ENCODE results near the gene GOLGA8B. TPM values are rescaled to one million over a fixed set of nuclear protein-coding genes. Genes with fewer than 3 reads are reported as not detected.

The GOLGA8B gene
- polyA plus RNA-seq, 2 donors: 22.8 to 58.1 TPM

GRCh38 chr15:34616613-34617012, 33.2 kb upstream of the GOLGA8B start:
- no peaks in the 10 kb centered on the region for H3K36me3 ChIP-seq (ENCODE audit: control insufficient read depth in 2 of 2, insufficient read depth in 2 of 2, low read length in 1 of 2)
- 32 to 37% methylated on average over 5 of the region's 5 CpGs for WGBS, 2 donors
- H3K27ac ChIP-seq (ENCODE audit: low read depth in 2 of 2, low read length in 1 of 2): no peak overlapping the region
- H3K4me1 ChIP-seq (ENCODE audit: control insufficient read depth in 2 of 2, insufficient read depth in 2 of 2, low read length in 1 of 2): no peaks in the 10 kb centered on the region
- no peaks in the 10 kb centered on the region for H3K27me3 ChIP-seq (ENCODE audit: control insufficient read depth in 1 of 2, insufficient read depth in 2 of 2, low read length in 2 of 2)
- H3K9me3 ChIP-seq (ENCODE audit: control insufficient read depth in 2 of 2, insufficient read depth in 1 of 2, low read depth in 1 of 2, low read length in 1 of 2): no peaks in the 10 kb centered on the region
- H3K4me3 ChIP-seq (ENCODE audit: low read depth in 1 of 2, low read length in 2 of 2): no peak overlapping the region

GRCh38 chr15:34613997-34614396, 30.5 kb upstream of the GOLGA8B start:
- Histone ChIP-seq H3K36me3 (ENCODE audit: control insufficient read depth in 2 of 2, insufficient read depth in 2 of 2, low read length in 1 of 2) (no peaks in the 10 kb centered on the region), H3K27me3 (ENCODE audit: control insufficient read depth in 1 of 2, insufficient read depth in 2 of 2, low read length in 2 of 2) (no peaks in the 10 kb centered on the region), H3K9me3 (ENCODE audit: control insufficient read depth in 2 of 2, insufficient read depth in 1 of 2, low read depth in 1 of 2, low read length in 1 of 2) (no peaks in the 10 kb centered on the region), H3K27ac (ENCODE audit: low read depth in 2 of 2, low read length in 1 of 2) (no peak overlapping the region), H3K4me3 (ENCODE audit: low read depth in 1 of 2, low read length in 2 of 2) (no peak overlapping the region), H3K4me1 (ENCODE audit: control insufficient read depth in 2 of 2, insufficient read depth in 2 of 2, low read length in 1 of 2) (no peaks in the 10 kb centered on the region)
- 82 to 85% methylated on average over 3 of the region's 3 CpGs for WGBS, 2 donors

GRCh38 chr15:34613301-34613700, 29.9 kb upstream of the GOLGA8B start:
- no peaks in the 10 kb centered on the region for H3K9me3 ChIP-seq (ENCODE audit: control insufficient read depth in 2 of 2, insufficient read depth in 1 of 2, low read depth in 1 of 2, low read length in 1 of 2)
- H3K27me3 ChIP-seq (ENCODE audit: control insufficient read depth in 1 of 2, insufficient read depth in 2 of 2, low read length in 2 of 2): no peaks in the 10 kb centered on the region
- H3K36me3 ChIP-seq (ENCODE audit: control insufficient read depth in 2 of 2, insufficient read depth in 2 of 2, low read length in 1 of 2): no peaks in the 10 kb centered on the region
- 32 to 37% methylated on average over 2 of the region's 2 CpGs for WGBS, 2 donors
- H3K4me3 ChIP-seq (ENCODE audit: low read depth in 1 of 2, low read length in 2 of 2): no peak overlapping the region
- no peaks in the 10 kb centered on the region for H3K4me1 ChIP-seq (ENCODE audit: control insufficient read depth in 2 of 2, insufficient read depth in 2 of 2, low read length in 1 of 2)
- no peak overlapping the region for H3K27ac ChIP-seq (ENCODE audit: low read depth in 2 of 2, low read length in 1 of 2)

- Histone ChIP-seq H3K27me3 (ENCODE audit: control insufficient read depth in 1 of 2, insufficient read depth in 2 of 2, low read length in 2 of 2) (no peaks in the 10 kb centered on the region), H3K36me3 (ENCODE audit: control insufficient read depth in 2 of 2, insufficient read depth in 2 of 2, low read length in 1 of 2) (no peaks in the 10 kb centered on the region), H3K9me3 (ENCODE audit: control insufficient read depth in 2 of 2, insufficient read depth in 1 of 2, low read depth in 1 of 2, low read length in 1 of 2) (no peaks in the 10 kb centered on the region), H3K27ac (ENCODE audit: low read depth in 2 of 2, low read length in 1 of 2) (no peak overlapping the region), H3K4me1 (ENCODE audit: control insufficient read depth in 2 of 2, insufficient read depth in 2 of 2, low read length in 1 of 2) (no peaks in the 10 kb centered on the region), H3K4me3 (ENCODE audit: low read depth in 1 of 2, low read length in 2 of 2) (no peak overlapping the region)
These were observed 26.9 kb upstream of the GOLGA8B start for GRCh38 chr15:34610354-34610753.

- Histone ChIP-seq H3K27me3 (ENCODE audit: control insufficient read depth in 1 of 2, insufficient read depth in 2 of 2, low read length in 2 of 2) (no peaks in the 10 kb centered on the region), H3K9me3 (ENCODE audit: control insufficient read depth in 2 of 2, insufficient read depth in 1 of 2, low read depth in 1 of 2, low read length in 1 of 2) (no peaks in the 10 kb centered on the region), H3K36me3 (ENCODE audit: control insufficient read depth in 2 of 2, insufficient read depth in 2 of 2, low read length in 1 of 2) (no peaks in the 10 kb centered on the region), H3K4me1 (ENCODE audit: control insufficient read depth in 2 of 2, insufficient read depth in 2 of 2, low read length in 1 of 2) (no peaks in the 10 kb centered on the region), H3K4me3 (ENCODE audit: low read depth in 1 of 2, low read length in 2 of 2) (no peak overlapping the region), H3K27ac (ENCODE audit: low read depth in 2 of 2, low read length in 1 of 2) (no peak overlapping the region)
- 49 to 55% methylated on average over 12 of the region's 12 CpGs for WGBS, 2 donors
These were observed 25.9 kb upstream of the GOLGA8B start for GRCh38 chr15:34609102-34610057.

- 67 to 76% methylated on average over 1 of the region's 1 CpG for WGBS, 2 donors
- no peak overlapping the region for H3K4me3 ChIP-seq (ENCODE audit: low read depth in 1 of 2, low read length in 2 of 2)
- no peak overlapping the region for H3K27ac ChIP-seq (ENCODE audit: low read depth in 2 of 2, low read length in 1 of 2)
- no peaks in the 10 kb centered on the region for H3K36me3 ChIP-seq (ENCODE audit: control insufficient read depth in 2 of 2, insufficient read depth in 2 of 2, low read length in 1 of 2)
- no peaks in the 10 kb centered on the region for H3K27me3 ChIP-seq (ENCODE audit: control insufficient read depth in 1 of 2, insufficient read depth in 2 of 2, low read length in 2 of 2)
- H3K4me1 ChIP-seq (ENCODE audit: control insufficient read depth in 2 of 2, insufficient read depth in 2 of 2, low read length in 1 of 2): no peaks in the 10 kb centered on the region
- H3K9me3 ChIP-seq (ENCODE audit: control insufficient read depth in 2 of 2, insufficient read depth in 1 of 2, low read depth in 1 of 2, low read length in 1 of 2): peaks cover 0 to 3% of the 10 kb centered on the region in 2 donors
These were observed 25.1 kb upstream of the GOLGA8B start for GRCh38 chr15:34608517-34608916.

- H3K4me3 ChIP-seq (ENCODE audit: low read depth in 1 of 2, low read length in 2 of 2): no peak overlapping the region
These were observed 24.4 kb upstream of the GOLGA8B start for GRCh38 chr15:34607832-34608231.

GRCh38 chr15:34606545-34606944, 23.1 kb upstream of the GOLGA8B start:
- no peaks in the 10 kb centered on the region for H3K36me3 ChIP-seq (ENCODE audit: control insufficient read depth in 2 of 2, insufficient read depth in 2 of 2, low read length in 1 of 2)
- no peaks in the 10 kb centered on the region for H3K27me3 ChIP-seq (ENCODE audit: control insufficient read depth in 1 of 2, insufficient read depth in 2 of 2, low read length in 2 of 2)
- peaks cover 0 to 3% of the 10 kb centered on the region in 2 donors for H3K9me3 ChIP-seq (ENCODE audit: control insufficient read depth in 2 of 2, insufficient read depth in 1 of 2, low read depth in 1 of 2, low read length in 1 of 2)
- H3K4me3 ChIP-seq (ENCODE audit: low read depth in 1 of 2, low read length in 2 of 2): no peak overlapping the region
- no peak overlapping the region for H3K27ac ChIP-seq (ENCODE audit: low read depth in 2 of 2, low read length in 1 of 2)
- H3K4me1 ChIP-seq (ENCODE audit: control insufficient read depth in 2 of 2, insufficient read depth in 2 of 2, low read length in 1 of 2): no peaks in the 10 kb centered on the region

More at GRCh38 chr15:34607832-34608231, 24.4 kb upstream of the GOLGA8B start:
- H3K9me3 ChIP-seq (ENCODE audit: control insufficient read depth in 2 of 2, insufficient read depth in 1 of 2, low read depth in 1 of 2, low read length in 1 of 2): peaks cover 0 to 3% of the 10 kb centered on the region in 2 donors
- no peaks in the 10 kb centered on the region for H3K36me3 ChIP-seq (ENCODE audit: control insufficient read depth in 2 of 2, insufficient read depth in 2 of 2, low read length in 1 of 2)
- no peak overlapping the region for H3K27ac ChIP-seq (ENCODE audit: low read depth in 2 of 2, low read length in 1 of 2)
- no peaks in the 10 kb centered on the region for H3K4me1 ChIP-seq (ENCODE audit: control insufficient read depth in 2 of 2, insufficient read depth in 2 of 2, low read length in 1 of 2)
- no peaks in the 10 kb centered on the region for H3K27me3 ChIP-seq (ENCODE audit: control insufficient read depth in 1 of 2, insufficient read depth in 2 of 2, low read length in 2 of 2)

- H3K4me3 ChIP-seq (ENCODE audit: low read depth in 1 of 2, low read length in 2 of 2): no peak overlapping the region
- H3K27ac ChIP-seq (ENCODE audit: low read depth in 2 of 2, low read length in 1 of 2): no peak overlapping the region
- no peaks in the 10 kb centered on the region for H3K27me3 ChIP-seq (ENCODE audit: control insufficient read depth in 1 of 2, insufficient read depth in 2 of 2, low read length in 2 of 2)
- H3K36me3 ChIP-seq (ENCODE audit: control insufficient read depth in 2 of 2, insufficient read depth in 2 of 2, low read length in 1 of 2): no peaks in the 10 kb centered on the region
- H3K9me3 ChIP-seq (ENCODE audit: control insufficient read depth in 2 of 2, insufficient read depth in 1 of 2, low read depth in 1 of 2, low read length in 1 of 2): peaks cover 0 to 3% of the 10 kb centered on the region in 2 donors
- no peaks in the 10 kb centered on the region for H3K4me1 ChIP-seq (ENCODE audit: control insufficient read depth in 2 of 2, insufficient read depth in 2 of 2, low read length in 1 of 2)
These were observed 22.7 kb upstream of the GOLGA8B start for GRCh38 chr15:34606131-34606530.

GRCh38 chr15:34603095-34603494, 19.6 kb upstream of the GOLGA8B start:
- no peaks in the 10 kb centered on the region for H3K4me1 ChIP-seq (ENCODE audit: control insufficient read depth in 2 of 2, insufficient read depth in 2 of 2, low read length in 1 of 2)
- 36 to 46% methylated on average over 8 of the region's 8 CpGs for WGBS, 2 donors
- peaks cover 0 to 3% of the 10 kb centered on the region in 2 donors for H3K9me3 ChIP-seq (ENCODE audit: control insufficient read depth in 2 of 2, insufficient read depth in 1 of 2, low read depth in 1 of 2, low read length in 1 of 2)
- H3K27ac ChIP-seq (ENCODE audit: low read depth in 2 of 2, low read length in 1 of 2): no peak overlapping the region
- no peaks in the 10 kb centered on the region for H3K27me3 ChIP-seq (ENCODE audit: control insufficient read depth in 1 of 2, insufficient read depth in 2 of 2, low read length in 2 of 2)
- no peaks in the 10 kb centered on the region for H3K36me3 ChIP-seq (ENCODE audit: control insufficient read depth in 2 of 2, insufficient read depth in 2 of 2, low read length in 1 of 2)
- H3K4me3 ChIP-seq (ENCODE audit: low read depth in 1 of 2, low read length in 2 of 2): no peak overlapping the region

Data from esophagus (tissue), 2 donors.